Loucy (cell line): Measurements from ENCODE around the gene CIRBP.

Source experiments
- H2AFZ ChIP-seq: fragments of 200-600 bp; sonication (generic); 2 replicates; pipeline ENCODE4 v1.6.0; 2016; ENCODE audit warnings: antibody characterized with exemption, mild to moderate bottlenecking, low read length, moderate library complexity
- H3F3A ChIP-seq: fragments of 200-600 bp; 2 replicates; pipeline ENCODE4 v1.6.0; 2016; ENCODE audit warnings: antibody characterized with exemption, low read depth, mild to moderate bottlenecking
- H3K27me3 ChIP-seq: fragments of 200-600 bp; sonication (generic); 2 replicates; pipeline ENCODE4 v1.6.1; 2014; ENCODE audit warnings: low read length, mild to moderate bottlenecking; ENCODE audit not compliant: insufficient read depth, poor library complexity, severe bottlenecking
- H3K36me3 ChIP-seq: fragments of 200-600 bp; sonication (generic); 2 replicates; pipeline ENCODE4 v1.6.1; 2016; ENCODE audit warnings: low read length; ENCODE audit not compliant: insufficient read depth
- H3K4me1 ChIP-seq: fragments of 200-600 bp; sonication (generic); 2 replicates; pipeline ENCODE4 v1.5.1; 2014; ENCODE audit warnings: low read length, mild to moderate bottlenecking; ENCODE audit not compliant: insufficient read depth, poor library complexity, severe bottlenecking
- H3K4me2 ChIP-seq: fragments of 200-600 bp; sonication (generic); 2 replicates; pipeline ENCODE4 v1.6.0; 2014; ENCODE audit warnings: antibody characterized with exemption, low read length, low read depth, mild to moderate bottlenecking; ENCODE audit not compliant: poor library complexity, severe bottlenecking
- H3K4me3 ChIP-seq: fragments of 200-600 bp; sonication (generic); 2 replicates; pipeline ENCODE4 v1.5.1; 2014; ENCODE audit warnings: low read length, mild to moderate bottlenecking, mixed read lengths; ENCODE audit not compliant: poor library complexity, severe bottlenecking
- H3K79me2 ChIP-seq: fragments of 200-600 bp; sonication (generic); 2 replicates; pipeline ENCODE4 v1.6.1; 2014; ENCODE audit warnings: low read length; ENCODE audit not compliant: insufficient read depth
- H3K9ac ChIP-seq: fragments of 200-600 bp; sonication (generic); 2 replicates; pipeline ENCODE4 v1.6.0; 2014; ENCODE audit warnings: mild to moderate bottlenecking, low read depth, low read length, moderate library complexity; ENCODE audit not compliant: poor library complexity, severe bottlenecking
- H3K9me2 ChIP-seq: fragments of 200-600 bp; sonication (generic); replicated peaks from 2 replicates; pipeline ENCODE4 v1.6.1; 2016; ENCODE audit warnings: low read depth, low read length, mixed read lengths
- H3K9me3 ChIP-seq: fragments of 200-600 bp; sonication (generic); 2 replicates; pipeline ENCODE4 v1.6.1; 2014; ENCODE audit warnings: mild to moderate bottlenecking, antibody characterized with exemption, low read length, low read depth; ENCODE audit not compliant: insufficient read depth
- H4K20me1 ChIP-seq: fragments of 200-600 bp; sonication (generic); 2 replicates; pipeline ENCODE4 v1.6.0; 2014; ENCODE audit warnings: antibody characterized with exemption, low read length, mild to moderate bottlenecking; ENCODE audit not compliant: insufficient read depth, poor library complexity, severe bottlenecking
- EZH2phosphoT487 ChIP-seq: fragments of 200-600 bp; IDR thresholded peaks from 2 replicates; pipeline ENCODE4 v1.6.1; 2018; ENCODE audit warnings: antibody characterized with exemption, mild to moderate bottlenecking, moderate library complexity, borderline replicate concordance
- TF ChIP-seq, protein P1 (sequence below): fragments of 200-600 bp; sonication (generic); conservative IDR thresholded peaks from 2 replicates; pipeline ENCODE4 v1.5.1; 2014; ENCODE audit warnings: mild to moderate bottlenecking, antibody characterized with exemption, low read length

Gene CIRBP

GRCh38 chr19:1280636-1281568 lies 11.8 kb downstream of the CIRBP start:
- Histone ChIP-seq H3K9me3 (no peaks in the 10 kb centered on the region), H3K9ac (no peak overlapping the region), H2AFZ (no peak overlapping the region)

DNA sequence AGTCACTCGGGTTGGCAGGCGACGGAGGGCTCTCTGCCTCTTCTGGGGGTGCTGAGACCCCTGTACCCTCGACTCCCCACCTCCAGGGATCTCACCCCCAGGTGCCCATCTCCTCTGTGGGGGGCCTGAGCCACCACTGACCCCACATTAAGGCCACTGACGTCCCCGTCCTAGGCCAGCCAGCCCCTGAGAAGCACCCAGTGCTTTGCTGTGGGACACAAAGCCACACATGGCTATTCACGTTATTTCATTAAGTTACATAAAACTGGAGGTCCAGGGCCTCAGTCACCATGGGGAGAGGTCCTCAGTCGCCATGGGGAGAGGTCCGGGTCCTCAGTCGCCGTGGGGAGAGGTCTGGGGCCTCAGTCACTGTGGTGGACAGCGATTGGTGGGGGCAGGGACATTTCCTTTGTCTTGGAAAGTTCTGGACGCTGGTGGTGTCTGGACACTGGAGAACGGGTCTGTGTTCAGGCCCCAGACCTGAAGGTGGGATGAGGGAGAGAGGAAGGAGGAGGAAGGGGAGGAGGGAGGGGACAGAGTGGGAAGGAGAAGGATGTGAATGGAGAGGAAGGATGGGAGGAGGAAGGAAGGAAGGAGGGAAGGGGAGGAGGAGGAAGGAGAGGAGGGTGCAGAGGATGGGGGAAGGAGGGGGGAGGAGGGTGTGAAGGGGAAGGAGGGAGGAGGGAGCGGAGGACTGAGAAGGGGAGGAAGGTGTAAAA lies 12.6 kb downstream of the CIRBP start:
- Histone ChIP-seq H3K79me2 (peaks cover 6% of the 10 kb centered on the region; the same call in 1 of the 2 replicates), H3K9ac (no peak overlapping the region), H3K4me3 (no peak overlapping the region), H3K9me3 (no peaks in the 10 kb centered on the region), H4K20me1 (peaks cover under 1% of the 10 kb centered on the region), H3K4me1 (peaks cover under 1% of the 10 kb centered on the region), H3K36me3 (peaks cover 9% of the 10 kb centered on the region; the same call in 1 of the 2 replicates), H3K4me2 (no peak overlapping the region), H3K27me3 (no peaks in the 10 kb centered on the region), H2AFZ (no peak overlapping the region), H3K9me2 (no peaks in the 10 kb centered on the region), H3F3A (no peaks in the 10 kb centered on the region)
- TF ChIP-seq, protein P1, sequence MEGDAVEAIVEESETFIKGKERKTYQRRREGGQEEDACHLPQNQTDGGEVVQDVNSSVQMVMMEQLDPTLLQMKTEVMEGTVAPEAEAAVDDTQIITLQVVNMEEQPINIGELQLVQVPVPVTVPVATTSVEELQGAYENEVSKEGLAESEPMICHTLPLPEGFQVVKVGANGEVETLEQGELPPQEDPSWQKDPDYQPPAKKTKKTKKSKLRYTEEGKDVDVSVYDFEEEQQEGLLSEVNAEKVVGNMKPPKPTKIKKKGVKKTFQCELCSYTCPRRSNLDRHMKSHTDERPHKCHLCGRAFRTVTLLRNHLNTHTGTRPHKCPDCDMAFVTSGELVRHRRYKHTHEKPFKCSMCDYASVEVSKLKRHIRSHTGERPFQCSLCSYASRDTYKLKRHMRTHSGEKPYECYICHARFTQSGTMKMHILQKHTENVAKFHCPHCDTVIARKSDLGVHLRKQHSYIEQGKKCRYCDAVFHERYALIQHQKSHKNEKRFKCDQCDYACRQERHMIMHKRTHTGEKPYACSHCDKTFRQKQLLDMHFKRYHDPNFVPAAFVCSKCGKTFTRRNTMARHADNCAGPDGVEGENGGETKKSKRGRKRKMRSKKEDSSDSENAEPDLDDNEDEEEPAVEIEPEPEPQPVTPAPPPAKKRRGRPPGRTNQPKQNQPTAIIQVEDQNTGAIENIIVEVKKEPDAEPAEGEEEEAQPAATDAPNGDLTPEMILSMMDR = no peak
- TF ChIP-seq EZH2phosphoT487 = no peak

More at GRCh38 chr19:1280636-1281568, 11.8 kb downstream of the CIRBP start:
- H3K27me3 ChIP-seq = no peaks in the 10 kb centered on the region
- H3K4me1 ChIP-seq = peaks cover 4% of the 10 kb centered on the region
- H3K79me2 ChIP-seq = peaks cover 15% of the 10 kb centered on the region
- H4K20me1 ChIP-seq = peaks cover 9% of the 10 kb centered on the region
- H3F3A ChIP-seq = no peaks in the 10 kb centered on the region
- H3K4me3 ChIP-seq = no peak overlapping the region
- TF ChIP-seq, protein P1 = no peak
- no peak for TF ChIP-seq EZH2phosphoT487
- H3K36me3 ChIP-seq = peaks cover 9% of the 10 kb centered on the region; the same call in 1 of the 2 replicates
- H3K9me2 ChIP-seq = no peaks in the 10 kb centered on the region
- H3K4me2 ChIP-seq = no peak overlapping the region

- Histone ChIP-seq H4K20me1 (no peaks in the 10 kb centered on the region), H3K4me2 (no peak overlapping the region), H3K9ac (no peak overlapping the region), H3K36me3 (peaks cover 9% of the 10 kb centered on the region; the same call in 1 of the 2 replicates), H3F3A (no peaks in the 10 kb centered on the region), H3K79me2 (no peaks in the 10 kb centered on the region), H3K4me3 (no peak overlapping the region), H2AFZ (no peak overlapping the region), H3K9me3 (no peaks in the 10 kb centered on the region), H3K9me2 (no peaks in the 10 kb centered on the region), H3K4me1 (no peaks in the 10 kb centered on the region), H3K27me3 (no peaks in the 10 kb centered on the region)
- TF ChIP-seq, protein P1 = no peak
- no peak for TF ChIP-seq EZH2phosphoT487
Observed at GRCh38 chr19:1282588-1283206, 13.6 kb downstream of the CIRBP start.
